SK-MEL-5 (cell line): ENCODE data around the gene FKBP6. TPM values are rescaled to one million over a fixed set of nuclear protein-coding genes. Genes with fewer than 3 reads are reported as not detected.

ENCODE experiments used
- small RNA-seq, 2 experiments: library from RNA; depleted of rRNA; stranded (forward); fragments of <200 nt; gene quantifications; one replicate each; pipeline ENCODE3, GENCODE V24; 2014
- total RNA-seq: library from RNA; depleted of rRNA; stranded (reverse); fragments of >200 nt; shearing (Covaris generic); gene quantifications from 2 replicates; pipeline ENCODE4 v1.2.3, GENCODE V29; 2014; rRNA removed

FKBP6 gene
- total RNA-seq, 1 experiment from 2014 or later, result not detected

Small RNA genes lying within 50 kb of the gene (small RNA-seq; reads per million reads assigned to genes)
- gene RF00019 (0 reads per million in 2 experiments), gene RNU6-1080P (0 reads per million in 2 experiments)

Other genes with a start within 250 kb of the FKBP6 start
- gene SPDYE9, start 242.1 kb upstream of the FKBP6 start, total RNA-seq, result not detected in 2 replicates
- gene NSUN5, start 19.3 kb upstream of the FKBP6 start, total RNA-seq, result 67.4 and 69.0 TPM in 2 replicates
- gene TRIM50, start 79 bp upstream of the FKBP6 start, total RNA-seq, result not detected in 2 replicates
- gene FZD9, start 105.6 kb downstream of the FKBP6 start, total RNA-seq, result 1.7 and 2.3 TPM in 2 replicates
- 71.4 and 79.5 TPM in 2 replicates for gene BAZ1B, start 194.1 kb downstream of the FKBP6 start, total RNA-seq
- gene BCL7B, start 229.5 kb downstream of the FKBP6 start, total RNA-seq, result 22.9 and 23.0 TPM in 2 replicates